GM19328 (cell line): Measurements from ENCODE around the gene GNAQ.

ENCODE experiments used
- ATAC-seq: cut with Tn5 transposase; IDR thresholded peaks from one replicate; pipeline ENCODE4 v1.9.1; 2021; ENCODE audit warnings: mild to moderate bottlenecking, moderate library complexity; ENCODE audit not compliant: unreplicated experiment

Gene GNAQ

GRCh38 chr9:77978086-77978781 lies 53.4 kb downstream of the GNAQ start:
- ATAC-seq = no peak

GRCh38 chr9:77977210-77977611 lies 54.4 kb downstream of the GNAQ start:
- no peak for ATAC-seq

- ATAC-seq = no peak
These were observed 55.8 kb downstream of the GNAQ start for GRCh38 chr9:77975806-77976205.

- no peak for ATAC-seq
These were observed 56.6 kb downstream of the GNAQ start for GRCh38 chr9:77975036-77975435.

DNA sequence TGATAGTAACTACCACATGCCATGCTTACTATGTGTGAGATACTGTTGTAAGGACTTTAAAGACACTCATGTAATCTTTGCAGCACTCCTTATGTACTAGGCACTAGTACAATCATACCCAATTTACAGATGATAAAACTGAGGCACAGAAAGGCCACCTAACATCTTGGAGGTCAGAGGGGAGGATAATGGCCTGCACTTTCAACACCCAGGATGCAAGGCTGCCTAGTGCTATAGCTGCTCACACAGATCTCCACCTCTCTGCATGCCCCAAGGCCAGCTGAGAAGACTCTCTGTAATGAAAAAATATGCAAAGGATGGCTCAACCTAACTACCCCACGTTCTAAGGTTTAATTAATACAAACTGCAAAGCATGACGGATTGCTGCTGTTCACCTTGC lies 57.2 kb downstream of the GNAQ start:
- no peak for ATAC-seq

GRCh38 chr9:77969083-77969482 lies 62.5 kb downstream of the GNAQ start:
- ATAC-seq = no peak

DNA sequence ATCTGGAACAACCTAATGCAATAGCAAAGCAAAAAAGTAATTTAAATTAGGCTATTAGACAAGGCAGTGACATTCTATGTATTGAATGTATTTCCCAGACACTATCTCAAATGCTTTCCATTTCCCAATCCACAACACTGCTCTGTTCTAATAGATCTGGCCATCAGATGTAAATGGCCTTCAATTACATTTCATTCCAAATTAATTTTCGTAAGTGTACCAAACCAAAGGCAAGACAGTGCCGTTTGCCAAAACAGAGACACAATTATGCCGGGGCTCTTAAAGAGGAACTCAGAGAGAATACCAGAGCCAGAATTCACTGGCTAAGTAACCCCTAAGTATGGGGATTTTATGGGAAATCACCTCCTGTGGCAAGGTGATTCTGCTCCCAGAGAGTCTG lies 63.1 kb downstream of the GNAQ start:
- ATAC-seq = no peak

GRCh38 chr9:77966718-77967117 lies 64.9 kb downstream of the GNAQ start:
- ATAC-seq = no peak

DNA sequence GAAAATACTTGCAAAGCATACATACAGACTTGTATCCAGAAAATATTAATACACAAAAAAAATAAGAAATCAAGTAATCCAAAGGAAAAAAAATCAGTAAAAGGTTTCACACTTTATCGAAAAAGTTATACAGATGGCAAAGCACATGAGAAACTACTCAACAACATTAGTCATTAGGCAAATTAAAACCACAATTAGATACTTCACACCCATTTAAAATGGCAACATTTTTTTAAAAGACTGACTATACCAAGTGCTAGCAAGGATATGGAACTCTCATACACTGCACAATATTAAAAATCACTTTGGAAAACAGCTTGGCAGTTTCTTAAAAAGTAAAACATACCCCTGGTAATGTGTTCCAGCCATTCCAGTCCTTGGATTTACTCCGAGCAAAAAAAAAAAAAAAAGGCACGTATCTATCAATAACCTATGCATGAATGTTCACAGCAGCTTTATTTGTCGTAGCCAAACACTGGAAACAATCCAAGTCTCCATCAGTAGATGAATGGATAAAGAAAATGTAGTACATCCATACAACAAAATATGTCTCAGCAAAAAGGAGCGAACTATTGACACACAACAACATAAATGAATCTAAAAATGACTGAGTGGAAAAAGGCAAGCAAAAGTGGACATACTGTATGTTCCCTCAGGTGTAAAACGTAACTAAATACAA lies 66.0 kb downstream of the GNAQ start:
- no peak for ATAC-seq

- no peak for ATAC-seq
These were observed 67.4 kb downstream of the GNAQ start for GRCh38 chr9:77964258-77964657.

DNA sequence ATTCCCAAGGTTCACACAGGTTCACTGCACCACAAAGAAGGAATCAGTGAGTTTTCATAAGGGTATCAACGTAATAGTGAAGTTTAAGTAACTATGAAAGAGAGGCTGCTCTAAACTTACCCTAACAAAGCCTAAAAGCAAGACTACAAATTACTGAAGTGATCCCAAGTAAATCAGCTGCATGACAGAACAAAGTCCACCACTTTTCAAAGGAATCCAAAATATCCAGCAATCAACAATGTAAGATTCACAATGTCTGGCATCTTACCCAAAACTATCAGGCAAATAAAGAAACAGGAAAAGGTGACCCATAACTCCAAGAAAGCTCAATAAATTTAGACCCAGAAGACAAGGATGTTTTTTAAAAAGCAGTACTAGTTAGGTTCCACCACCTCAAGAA lies 70.1 kb downstream of the GNAQ start:
- ATAC-seq = no peak

DNA sequence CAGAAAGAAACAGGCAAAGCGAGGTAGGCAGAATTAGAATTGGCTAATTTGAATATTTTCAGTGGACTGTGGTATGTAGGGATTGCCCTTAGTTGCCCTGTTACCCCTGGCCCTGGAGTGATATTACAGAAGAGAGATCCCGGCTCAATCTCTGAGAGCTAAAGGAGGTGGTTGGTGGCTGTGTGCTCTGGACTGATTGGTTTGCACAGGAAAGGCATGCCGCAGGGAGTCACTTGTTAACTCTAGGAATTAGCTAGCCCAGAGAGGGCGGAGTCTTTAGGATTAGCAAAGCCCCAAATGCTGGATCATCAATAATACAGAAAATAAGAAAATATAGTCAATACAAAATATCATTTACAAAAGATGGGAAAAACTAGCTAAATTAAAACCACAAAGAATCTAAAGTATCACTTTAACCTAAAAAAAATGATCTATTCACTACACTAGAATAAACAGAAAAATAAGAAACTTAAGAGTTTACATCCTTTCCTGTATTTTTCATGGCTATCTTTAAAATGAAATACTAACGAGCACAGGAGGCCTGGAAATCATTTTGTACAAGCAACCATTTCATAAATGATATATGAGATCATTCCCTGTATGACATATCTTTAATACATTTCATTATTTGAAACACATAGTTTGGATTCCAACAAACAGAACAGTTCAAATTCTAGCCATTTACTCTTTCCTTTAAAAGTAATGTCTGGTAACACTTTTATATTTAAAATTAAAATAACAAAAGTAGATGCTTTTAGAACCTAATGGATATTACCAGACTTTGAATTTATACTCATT lies 71.1 kb downstream of the GNAQ start:
- ATAC-seq = no peak

- no peak for ATAC-seq
These were observed 71.8 kb downstream of the GNAQ start for GRCh38 chr9:77959803-77960202.

DNA sequence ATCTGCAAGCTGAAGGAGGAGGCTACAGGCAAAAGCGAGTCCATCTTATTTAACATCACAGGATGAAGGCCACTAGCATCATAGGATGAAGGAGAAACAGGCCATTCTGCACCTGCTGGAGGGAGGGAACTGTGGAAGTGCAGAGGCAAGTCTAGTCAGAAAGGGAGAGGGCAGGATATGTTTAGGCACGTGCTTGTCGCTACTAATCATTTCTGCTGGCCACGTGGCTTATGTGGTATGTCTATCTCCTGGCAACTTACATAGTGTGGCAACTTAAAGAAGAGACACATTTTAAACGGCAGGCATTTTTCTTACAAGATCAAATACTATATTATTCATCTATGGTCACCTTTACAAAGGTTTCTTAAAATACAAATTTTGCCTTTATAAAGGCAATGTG lies 74.0 kb downstream of the GNAQ start:
- ATAC-seq = no peak

- ATAC-seq = no peak
These were observed 75.1 kb downstream of the GNAQ start for GRCh38 chr9:77956555-77956954.

DNA sequence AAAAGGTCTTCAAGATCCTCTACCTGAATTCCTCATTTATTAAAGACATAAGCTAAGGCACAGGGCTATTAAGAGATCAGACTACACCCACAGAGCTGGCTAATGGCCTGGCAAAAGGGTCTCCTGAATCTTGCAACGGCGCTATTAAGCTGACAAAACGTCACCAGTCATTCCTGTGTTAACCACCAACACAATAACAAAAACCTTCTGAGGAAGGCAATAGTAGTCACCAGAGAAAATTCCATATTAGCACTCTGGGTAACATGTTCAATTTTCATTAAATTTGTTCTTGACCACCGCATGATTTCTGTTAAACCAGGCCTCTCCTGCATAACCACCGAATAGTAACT lies 77.0 kb downstream of the GNAQ start:
- no peak for ATAC-seq

DNA sequence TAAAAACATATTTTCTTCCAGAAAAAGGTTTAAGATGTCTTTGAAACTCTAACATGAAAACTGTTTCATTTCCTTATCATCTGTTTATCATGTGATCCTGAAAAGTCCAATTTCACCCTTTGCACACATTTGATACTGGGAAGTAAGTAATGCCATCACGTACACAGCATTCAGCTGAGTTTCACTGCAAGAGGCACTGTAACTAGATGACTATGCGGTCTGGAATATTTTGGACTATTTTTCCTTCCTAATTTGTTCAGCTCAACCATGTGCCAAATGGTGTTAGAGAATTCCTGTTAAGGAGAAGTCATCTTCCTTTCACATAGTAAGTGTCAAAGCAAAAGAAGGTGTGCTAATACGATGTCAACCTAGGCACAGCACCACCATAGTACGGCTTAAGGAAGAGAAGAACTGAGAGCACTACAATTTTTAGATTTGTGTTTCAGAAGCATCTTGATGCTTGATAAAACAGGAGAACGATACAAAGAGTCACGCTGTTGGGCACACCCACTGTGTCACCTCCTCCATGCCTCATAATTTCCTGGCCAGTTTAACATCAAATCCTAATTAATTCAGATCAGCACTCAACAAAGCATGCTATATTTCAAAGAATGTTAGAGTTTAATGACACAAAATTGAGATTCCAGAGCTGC lies 77.5 kb downstream of the GNAQ start:
- ATAC-seq = no peak

DNA sequence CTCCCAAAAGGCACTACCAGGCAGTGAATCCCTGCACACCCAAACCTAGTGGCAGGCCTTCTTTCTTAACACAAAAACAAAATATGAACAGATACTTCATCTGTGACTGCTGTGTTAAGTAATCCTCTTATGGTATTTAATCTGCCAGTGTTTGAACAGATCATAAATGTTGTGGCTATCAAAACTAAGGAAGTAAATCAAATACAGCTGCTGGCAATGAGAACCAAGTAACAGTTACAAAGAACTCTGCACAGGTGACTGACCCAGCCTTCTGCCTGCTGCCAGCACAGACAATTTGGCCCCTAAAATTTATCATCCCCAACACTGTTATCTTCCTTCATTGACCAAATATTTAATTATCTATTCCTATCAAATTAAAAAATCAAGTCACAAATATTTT lies 78.0 kb downstream of the GNAQ start:
- no peak for ATAC-seq

- ATAC-seq = no peak
These were observed 78.8 kb downstream of the GNAQ start for GRCh38 chr9:77952635-77953328.

DNA sequence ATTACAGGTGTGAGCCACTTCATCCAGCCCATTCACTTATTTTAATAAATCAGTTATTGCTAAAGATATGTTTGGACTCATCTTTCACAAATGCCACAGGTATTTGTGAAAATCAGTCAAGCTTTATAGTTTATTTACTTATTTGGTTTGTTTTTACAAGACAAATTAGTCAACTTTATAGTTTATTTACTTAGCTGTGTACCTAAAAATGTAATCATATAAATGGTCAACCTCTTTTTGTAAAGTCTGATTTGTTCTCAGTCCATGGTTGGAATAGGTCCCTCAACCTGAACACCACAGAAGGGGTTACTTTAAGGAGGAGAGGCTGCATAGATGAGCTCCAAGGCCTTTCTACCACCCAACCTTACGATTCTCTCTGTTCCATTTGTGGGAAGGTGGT lies 80.2 kb downstream of the GNAQ start:
- no peak for ATAC-seq
